RWPE1 (cell line): Measurements from ENCODE around the gene DAD1.
"Not testable (repeated sequence)": the region's sequence is repeated elsewhere in the genome, so short reads cannot be mapped to it uniquely, and the experiment has no call there.

ENCODE experiments used
- CTCF ChIA-PET: fragments of 350-600 bp; sonication (Branson Sonifier 250); formaldehyde crosslinking; extraction: SDS; loops from one replicate; lab custom pipeline; 2021; lab: Yijun Ruan, JAX
- POLR2A ChIA-PET: fragments of 400-600 bp; formaldehyde crosslinking; extraction: SDS; loops from one replicate; lab custom pipeline; 2020; ENCODE audit warnings: antibody characterized with exemption; ENCODE audit not compliant: low non-redundant PET; lab: Yijun Ruan, JAX
- DNase-seq: peaks from one replicate; pipeline ENCODE4 v3.0.0; 2012; ENCODE audit warnings: low spot score
- H3K27ac ChIP-seq: fragments of 450-650 bp; 2 replicates; pipeline ENCODE4 v1.5.1; 2017
- CTCF ChIP-seq: fragments of 450-650 bp; conservative IDR thresholded peaks from 2 replicates; pipeline ENCODE4 v1.5.1; 2017; ENCODE audit warnings: low read depth, mild to moderate bottlenecking

Gene DAD1

GRCh38 chr14:22547313-22547947 is 41.6 kb downstream of the DAD1 start:
- ChIA-PET CTCF (interaction anchor here (0.5 to 1.2 kb wide), 2 partner anchors 9 to 38 kb away, joined by 4 read pairs; no protein-coding TSS in a partner anchor), POLR2A (no interaction called here)
- H3K27ac ChIP-seq = no peak overlapping the region
- TF ChIP-seq CTCF = no peak
- DNase-seq = no peak

GRCh38 chr14:22546722-22547071 is 42.3 kb downstream of the DAD1 start:
- no peak for DNase-seq
- no peak for TF ChIP-seq CTCF
- ChIA-PET POLR2A (no interaction called here), CTCF (interaction anchor here (0.5 kb wide), 1 partner anchor 39 kb away, joined by 4 read pairs; no protein-coding TSS in a partner anchor)
- H3K27ac ChIP-seq = no peak overlapping the region

- DNase-seq = no peak
- H3K27ac ChIP-seq = no peak overlapping the region; the same call in 1 of the 2 replicates
- no peak for TF ChIP-seq CTCF
- CTCF ChIA-PET = no interaction called here
- POLR2A ChIA-PET = no interaction called here
These were observed 42.9 kb downstream of the DAD1 start for GRCh38 chr14:22545842-22546721.

- TF ChIP-seq CTCF = no peak
- DNase-seq = no peak
- CTCF ChIA-PET = no interaction called here
- POLR2A ChIA-PET = no interaction called here
- H3K27ac ChIP-seq = no peak overlapping the region
These were observed 44.1 kb downstream of the DAD1 start for GRCh38 chr14:22544881-22545420.

- ChIA-PET CTCF (no interaction called here), POLR2A (no interaction called here)
- DNase-seq = no peak
- no peak for TF ChIP-seq CTCF
- H3K27ac ChIP-seq = no peak overlapping the region
These were observed 44.6 kb downstream of the DAD1 start for GRCh38 chr14:22544406-22544805.

- DNase-seq, POLR2A ChIA-PET, H3K27ac ChIP-seq, CTCF ChIA-PET: not testable (repeated sequence)
These were observed 45.3 kb downstream of the DAD1 start for GRCh38 chr14:22543570-22544357.
